Measurements from ENCODE around the gene PRKCA.
"Not testable (repeated sequence)": the region's sequence is repeated elsewhere in the genome, so short reads cannot be mapped to it uniquely, and the experiment has no call there.

The PRKCA gene

DNA sequence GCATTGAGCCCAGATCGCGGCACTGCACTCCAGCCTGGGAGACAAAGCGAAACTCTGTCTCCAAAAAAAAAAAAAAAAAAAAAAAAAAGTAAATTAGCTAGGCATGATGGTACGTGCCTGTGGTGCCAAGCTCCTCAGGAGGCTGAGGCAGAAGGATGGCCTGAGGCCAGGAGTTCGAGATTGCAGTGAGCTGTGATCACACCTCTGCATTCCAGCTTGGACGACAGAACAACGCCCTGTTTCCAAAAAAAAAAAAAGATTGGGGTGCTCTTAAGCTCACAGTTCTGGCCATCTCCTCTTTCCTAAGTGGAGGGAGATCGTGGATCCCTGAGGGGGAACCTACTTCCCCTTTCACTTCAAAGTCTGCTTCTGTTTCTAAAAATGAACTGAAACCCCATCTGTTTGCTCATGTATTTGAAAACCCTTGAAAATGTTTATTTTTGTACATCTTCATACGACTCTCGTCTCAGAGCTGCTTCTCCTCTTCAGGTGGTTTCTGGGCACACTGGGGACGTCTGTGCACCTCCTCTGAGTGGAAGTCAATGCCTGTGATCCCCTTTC is 138.8 kb downstream of the PRKCA start:
- DNase-seq (ENCODE audit: low read depth in 2 of 2), result no peak

GRCh38 chr17:66443166-66443565 is 140.8 kb downstream of the PRKCA start:
- no peak for DNase-seq (ENCODE audit: low read depth in 2 of 2)

- DNase-seq (ENCODE audit: low read depth in 2 of 2), result no peak
These were observed 141.2 kb downstream of the PRKCA start for GRCh38 chr17:66443606-66444005.

- DNase-seq (ENCODE audit: low read depth in 2 of 2), result no peak
These were observed 141.6 kb downstream of the PRKCA start for GRCh38 chr17:66444031-66444430.

DNA sequence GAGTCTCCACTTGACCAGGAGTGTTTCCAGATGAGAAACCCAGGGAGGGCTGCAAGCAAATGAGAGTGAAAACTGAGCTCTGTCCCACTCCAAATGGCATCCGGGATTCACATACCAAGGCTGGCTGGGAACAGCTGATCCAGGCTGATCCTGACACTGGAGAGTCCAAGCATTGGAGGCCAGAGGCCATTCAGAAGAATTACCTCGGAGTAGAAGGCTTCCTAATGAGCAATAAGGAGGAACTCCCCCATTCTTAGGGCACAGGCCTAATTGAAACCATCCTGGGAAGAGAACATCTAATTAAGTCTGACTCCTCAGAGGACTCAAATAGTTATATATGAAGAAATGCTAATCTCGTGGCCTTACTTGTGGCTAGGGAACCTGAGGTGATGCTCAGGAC is 142.8 kb downstream of the PRKCA start:
- DNase-seq (ENCODE audit: low read depth in 2 of 2), result no peak

DNA sequence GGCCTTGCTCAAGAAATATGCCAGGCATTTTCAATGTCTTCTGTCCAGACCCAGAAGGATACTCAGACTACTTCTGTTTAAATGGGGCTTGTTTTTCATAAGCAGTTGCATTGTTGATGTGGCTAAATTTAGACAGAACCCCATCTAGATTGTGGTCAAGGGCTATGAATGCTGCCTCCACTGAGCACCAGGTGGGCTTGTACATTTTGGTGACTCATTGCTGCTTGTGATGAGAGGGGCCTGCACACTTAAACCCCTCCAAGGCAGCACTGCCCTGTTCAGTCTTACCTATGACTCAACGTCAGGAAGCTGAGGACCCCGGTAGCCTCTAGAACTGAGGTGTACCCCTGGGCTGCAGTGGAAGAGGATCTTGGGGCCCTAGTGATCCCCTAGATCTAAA is 144.0 kb downstream of the PRKCA start:
- DNase-seq (ENCODE audit: low read depth in 2 of 2), result no peak

GRCh38 chr17:66447159-66447558 is 144.7 kb downstream of the PRKCA start:
- no peak for DNase-seq (ENCODE audit: low read depth in 2 of 2)

GRCh38 chr17:66448026-66448639 is 145.7 kb downstream of the PRKCA start:
- no peak for DNase-seq (ENCODE audit: low read depth in 2 of 2)

DNA sequence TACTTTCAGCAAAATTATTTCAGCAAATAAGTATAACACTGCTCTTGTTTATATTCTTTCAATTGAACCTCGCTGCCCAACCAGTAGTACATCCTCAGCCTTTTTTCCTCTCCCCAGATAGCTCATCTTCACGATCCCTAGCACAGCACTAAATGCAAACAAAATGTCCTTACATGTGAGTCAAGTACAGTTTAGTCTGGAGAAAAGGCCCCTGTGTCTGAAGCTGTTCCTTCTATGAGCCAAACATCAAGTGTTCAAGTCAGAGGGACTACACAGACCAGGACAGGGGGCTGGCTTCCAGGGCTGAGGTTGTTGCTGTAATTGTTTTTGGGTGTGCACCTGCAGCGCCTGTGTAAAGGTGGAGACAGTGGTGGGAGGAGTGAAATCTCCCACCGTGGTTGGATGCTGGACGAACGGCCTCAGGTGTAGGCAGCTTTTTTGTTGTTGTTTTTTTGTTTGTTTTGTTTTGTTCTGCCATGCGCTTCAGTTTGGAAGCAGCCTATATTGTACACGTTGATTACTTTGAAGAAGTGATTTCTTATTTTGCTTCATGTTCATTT is 147.1 kb downstream of the PRKCA start:
- no peak for DNase-seq (ENCODE audit: low read depth in 2 of 2)

- DNase-seq (ENCODE audit: low read depth in 2 of 2), result no peak
These were observed 147.8 kb downstream of the PRKCA start for GRCh38 chr17:66450008-66450851.

GRCh38 chr17:66450852-66451158 is 148.4 kb downstream of the PRKCA start:
- DNase-seq (ENCODE audit: low read depth in 2 of 2), result no peak

DNA sequence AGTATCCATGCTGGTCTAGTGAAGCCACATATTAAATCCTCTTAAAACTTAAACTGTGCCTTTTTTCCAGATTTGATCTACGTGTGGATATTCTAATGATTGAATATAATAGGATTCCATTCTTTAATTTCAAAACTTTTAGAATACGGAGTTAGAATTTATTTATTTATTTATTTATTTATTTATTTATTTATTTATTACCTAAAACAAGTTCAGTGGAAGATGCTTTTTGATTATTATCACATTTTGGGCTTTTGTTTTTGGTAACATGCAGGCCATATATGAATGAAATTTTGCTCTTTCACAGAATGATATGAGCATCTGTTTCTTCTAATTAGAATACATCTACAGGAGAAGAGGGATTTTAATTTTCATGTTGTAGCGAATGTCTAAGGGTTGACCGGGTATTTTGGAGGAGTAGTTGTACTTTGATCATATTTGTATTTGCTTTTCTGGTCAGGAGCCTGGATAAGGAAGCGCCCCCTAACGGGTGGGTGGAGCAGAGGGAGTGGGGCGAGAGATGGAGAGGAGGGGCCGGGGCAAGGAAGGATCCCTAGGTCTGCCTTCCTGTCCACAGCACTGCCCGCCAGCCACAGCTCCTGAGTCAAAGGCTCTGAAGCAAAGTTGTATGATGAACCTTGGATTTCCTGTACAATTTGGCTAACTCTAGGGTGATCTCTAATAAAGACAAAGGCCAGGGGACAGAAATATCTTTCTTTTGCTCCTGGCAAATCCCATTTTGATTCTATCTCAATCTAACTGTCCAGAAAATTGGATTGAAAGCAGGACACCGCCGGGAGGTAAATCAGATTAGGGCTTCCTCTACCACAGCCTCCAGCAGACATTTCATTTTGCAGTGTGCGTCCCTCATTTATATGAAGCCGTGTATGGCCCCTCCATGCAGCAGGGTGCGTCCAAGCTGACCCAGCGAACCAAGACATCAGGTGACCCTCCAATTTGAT is 149.1 kb downstream of the PRKCA start:
- no peak for DNase-seq (ENCODE audit: low read depth in 2 of 2)

DNA sequence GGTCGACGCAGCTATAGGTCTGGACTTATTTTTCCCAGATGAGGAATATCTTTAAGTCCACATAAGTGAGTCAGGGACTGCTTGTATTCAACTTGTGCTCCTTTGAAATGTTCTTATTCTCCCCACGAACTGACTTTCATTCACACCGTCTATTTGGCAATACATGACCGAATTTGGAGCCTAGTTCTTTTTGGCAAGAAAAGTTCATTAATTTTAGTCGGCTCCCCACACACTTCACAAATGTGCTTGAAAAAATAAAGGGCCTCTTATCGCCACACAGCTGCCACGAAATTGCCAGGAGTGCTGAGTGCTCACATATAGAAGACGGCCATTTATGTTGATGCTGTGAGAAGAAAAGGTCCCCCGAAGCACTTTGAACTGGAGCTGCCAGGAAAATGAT is 152.6 kb downstream of the PRKCA start:
- no peak for DNase-seq (ENCODE audit: low read depth in 2 of 2)

GRCh38 chr17:66457499-66457898 is 155.1 kb downstream of the PRKCA start:
- DNase-seq (ENCODE audit: low read depth in 2 of 2), result not testable (repeated sequence)

DNA sequence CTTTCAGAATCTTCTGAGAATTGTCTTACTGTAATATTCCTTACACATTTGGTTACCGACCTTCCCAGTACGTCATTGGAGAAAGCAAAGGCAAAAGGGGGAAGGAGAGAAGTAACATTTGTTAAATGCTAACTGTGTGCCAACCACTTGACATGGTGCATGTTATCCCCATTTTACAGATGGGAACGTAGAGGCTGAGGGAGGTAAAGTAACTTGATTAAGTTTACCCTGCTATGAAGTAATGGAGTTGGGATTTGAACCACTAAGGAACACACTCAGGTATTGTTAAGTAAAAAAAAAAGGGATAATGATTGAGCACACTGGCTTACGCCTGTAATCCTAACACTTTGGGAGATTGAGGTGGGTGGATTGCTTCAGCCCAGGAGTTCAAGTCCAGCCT is 156.4 kb downstream of the PRKCA start:
- DNase-seq (ENCODE audit: low read depth in 2 of 2), result no peak

DNA sequence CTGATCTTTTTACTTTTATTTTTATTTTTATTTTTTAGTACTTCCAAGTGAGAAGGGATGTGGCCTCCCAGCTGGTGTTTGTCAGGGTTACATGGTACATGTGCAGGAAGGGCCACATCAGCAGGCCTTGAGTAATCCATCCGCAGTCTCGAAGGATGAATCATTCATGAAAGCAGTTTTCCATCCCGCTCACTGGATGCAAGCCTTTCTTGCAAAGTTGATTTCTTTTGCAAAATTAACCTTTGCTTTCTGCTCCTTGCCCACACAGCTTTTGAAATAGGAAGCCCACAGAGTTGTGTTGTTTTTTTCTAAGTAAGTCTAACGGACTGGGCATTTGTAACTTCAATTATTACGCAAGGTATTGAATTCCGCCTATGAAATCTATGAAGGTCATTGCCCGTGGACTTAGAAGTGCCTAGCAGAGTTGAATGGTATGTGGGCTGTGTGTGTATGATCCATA is 157.4 kb downstream of the PRKCA start:
- no peak for DNase-seq (ENCODE audit: low read depth in 2 of 2)

DNA sequence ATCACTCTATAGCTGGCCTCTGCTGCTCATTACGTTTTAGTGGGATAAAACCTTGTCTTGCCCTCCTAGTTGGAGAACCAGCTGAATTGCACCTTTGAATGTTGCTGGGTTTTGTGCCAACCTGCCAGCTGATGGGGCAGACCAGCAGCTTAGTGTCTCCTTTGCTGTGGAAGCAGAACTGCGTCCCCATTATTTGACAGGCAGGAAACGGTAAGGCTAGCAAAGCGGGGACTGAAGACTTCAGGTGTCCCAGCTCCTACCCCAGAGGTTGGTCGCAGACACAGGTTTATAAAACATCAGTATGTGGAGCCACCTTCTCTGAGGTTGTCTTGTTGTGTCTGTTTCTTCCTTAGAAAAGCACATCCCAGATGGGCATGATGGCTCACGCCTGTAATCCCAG is 158.1 kb downstream of the PRKCA start:
- DNase-seq (ENCODE audit: low read depth in 2 of 2), result no peak

- DNase-seq (ENCODE audit: low read depth in 2 of 2), result no peak
These were observed 159.1 kb downstream of the PRKCA start for GRCh38 chr17:66461343-66461995.

GRCh38 chr17:66462010-66462409 is 159.6 kb downstream of the PRKCA start:
- DNase-seq (ENCODE audit: low read depth in 2 of 2), result no peak

DNA sequence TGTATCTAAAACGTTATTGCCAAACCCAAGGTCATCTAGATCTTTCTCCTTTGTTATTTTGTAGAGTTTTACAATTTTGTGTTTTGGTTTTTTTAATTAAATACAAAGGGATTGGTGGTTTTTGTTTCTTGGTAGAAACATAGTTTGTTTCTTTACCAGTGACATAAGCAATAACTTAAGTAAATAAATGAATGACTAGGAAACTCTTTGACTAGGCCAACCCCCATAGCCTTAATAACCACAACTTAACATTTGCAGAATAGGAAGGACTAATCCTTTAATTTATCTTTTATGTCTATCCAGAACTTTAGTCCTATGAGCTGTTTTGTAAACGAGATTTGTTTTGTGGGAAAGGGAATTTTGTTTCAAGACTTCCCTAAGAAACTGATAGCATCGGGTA is 162.5 kb downstream of the PRKCA start:
- DNase-seq (ENCODE audit: low read depth in 2 of 2), result no peak

- DNase-seq (ENCODE audit: low read depth in 2 of 2), result no peak
These were observed 163.3 kb downstream of the PRKCA start for GRCh38 chr17:66465701-66466100.

Data from activated CD8-positive, alpha-beta memory T cell treated with anti-CD3 and anti-CD28 coated beads for 4 hours (primary cell).